HepG2 (cell line): Measurements from ENCODE around the gene LRP10. TPM values are rescaled to one million over a fixed set of nuclear protein-coding genes. Genes with fewer than 3 reads are reported as not detected.

Source experiments
- AGO2 ChIP-seq: fragments of 200-400 bp; formaldehyde crosslinking; optimal IDR thresholded peaks from 2 replicates; pipeline ENCODE3; 2017; ENCODE audit warnings: mild to moderate bottlenecking, low read depth, low read length, moderate library complexity
- DMAP1 ChIP-seq: IDR thresholded peaks from 2 replicates; pipeline ENCODE4 v1.6.1; 2016
- HDAC2 ChIP-seq: sonication (generic); formaldehyde crosslinking; IDR thresholded peaks from 2 replicates; pipeline ENCODE4 v1.4.0; 2020; ENCODE audit warnings: missing genetic modification reagents
- MAFF ChIP-seq: IDR thresholded peaks from 2 replicates; pipeline ENCODE4 v1.6.1; 2011; ENCODE audit warnings: low read depth, low read length, improper control_type of control experiment
- MIER3 ChIP-seq: IDR thresholded peaks from 2 replicates; pipeline ENCODE4 v1.6.1; 2016; ENCODE audit warnings: missing compliant biosample characterization, borderline replicate concordance
- NFIB ChIP-seq: sonication (generic); formaldehyde crosslinking; IDR thresholded peaks from 2 replicates; pipeline ENCODE4 v1.9.0; 2021; ENCODE audit warnings: missing genetic modification reagents, mild to moderate bottlenecking, borderline replicate concordance
- NFYC ChIP-seq: IDR thresholded peaks from 2 replicates; pipeline ENCODE4 v1.6.1; 2016; ENCODE audit warnings: missing genetic modification reagents, missing compliant biosample characterization
- SSRP1 ChIP-seq: IDR thresholded peaks from 2 replicates; pipeline ENCODE4 v1.6.1; 2016; ENCODE audit warnings: control low read depth
- TSC22D2 ChIP-seq: sonication (generic); formaldehyde crosslinking; IDR thresholded peaks from 2 replicates; pipeline ENCODE4 v1.5.1; 2020; ENCODE audit warnings: missing genetic modification reagents, mild to moderate bottlenecking, borderline replicate concordance
- ZC3H4 ChIP-seq: sonication (generic); formaldehyde crosslinking; IDR thresholded peaks from 2 replicates; pipeline ENCODE4 v1.4.0; 2020; ENCODE audit warnings: missing genetic modification reagents, borderline replicate concordance
- ZNF496 ChIP-seq: sonication (generic); formaldehyde crosslinking; IDR thresholded peaks from 2 replicates; pipeline ENCODE4 v1.8.1; 2023; ENCODE audit warnings: mild to moderate bottlenecking, moderate library complexity, missing genetic modification reagents; ENCODE audit not compliant: insufficient replicate concordance
- ZNF512B ChIP-seq: sonication (generic); formaldehyde crosslinking; IDR thresholded peaks from 2 replicates; pipeline ENCODE4 v1.5.1; 2020; ENCODE audit warnings: missing genetic modification reagents, mild to moderate bottlenecking, borderline replicate concordance
- ZNF550 ChIP-seq: sonication (generic); formaldehyde crosslinking; IDR thresholded peaks from 2 replicates; pipeline ENCODE4 v1.4.0; 2020; ENCODE audit warnings: mild to moderate bottlenecking, missing genetic modification reagents, borderline replicate concordance
- ZNF576 ChIP-seq: sonication (generic); formaldehyde crosslinking; IDR thresholded peaks from 2 replicates; pipeline ENCODE4 v1.4.0; 2020; ENCODE audit warnings: mild to moderate bottlenecking, missing genetic modification reagents
- ZNF616 ChIP-seq: sonication (generic); formaldehyde crosslinking; IDR thresholded peaks from 2 replicates; pipeline ENCODE4 v1.5.0; 2020; ENCODE audit warnings: low read depth, mild to moderate bottlenecking, missing genetic modification reagents
- ZNF703 ChIP-seq: sonication (generic); formaldehyde crosslinking; IDR thresholded peaks from 2 replicates; pipeline ENCODE4 v1.5.1; 2020; ENCODE audit warnings: missing genetic modification reagents, mild to moderate bottlenecking, moderate library complexity, borderline replicate concordance
- ZNF788 ChIP-seq: sonication (generic); formaldehyde crosslinking; IDR thresholded peaks from 2 replicates; pipeline ENCODE4 v1.5.0; 2020; ENCODE audit warnings: mild to moderate bottlenecking, missing genetic modification reagents, borderline replicate concordance
- ZSCAN21 ChIP-seq: sonication (generic); formaldehyde crosslinking; IDR thresholded peaks from 2 replicates; pipeline ENCODE4 v1.8.0; 2022; ENCODE audit warnings: mild to moderate bottlenecking, missing genetic modification reagents, moderate library complexity, borderline replicate concordance
- polyA plus RNA-seq, 8 experiments: library from polyadenylated mRNA; depleted of rRNA in 3 of 8; stranded (reverse) in 7 of 8; unstranded in 1 of 8; fragments of >200 nt; fragmentation: Illumina TruSeq in 4 of 8; extraction: Trizol in 4 of 8; gene quantifications; 2 replicates each; pipeline versions ENCODE4 v1.2.1 to v1.2.3, GENCODE V29; 2011 to 2016; ENCODE audit warnings: low read depth in 4 of 8, missing spikeins in 1 of 8, mixed read lengths in 1 of 8; ENCODE audit not compliant: insufficient read depth in 1 of 8
- total RNA-seq, 5 experiments: library from RNA; depleted of rRNA; stranded (reverse); fragments of >200 nt; fragmentation: Illumina TruSeq; extraction: Trizol; gene quantifications; 2 replicates each; pipeline ENCODE4 v1.2.3, GENCODE V29; 2016; ENCODE audit warnings: low read depth in 1 of 5
- TF ChIP-seq, protein P1 (sequence below): sonication (generic); formaldehyde crosslinking; IDR thresholded peaks from 2 replicates; pipeline ENCODE4 v1.8.0; 2022; ENCODE audit warnings: missing genetic modification reagents, low read depth, mild to moderate bottlenecking, borderline replicate concordance

LRP10 gene
- total and polyA plus RNA-seq, 2 of the 13 experiments (the other 11 are each of a cell fraction or from before 2014, with no cell fraction given) = 16.9 to 45.2 TPM

DNA sequence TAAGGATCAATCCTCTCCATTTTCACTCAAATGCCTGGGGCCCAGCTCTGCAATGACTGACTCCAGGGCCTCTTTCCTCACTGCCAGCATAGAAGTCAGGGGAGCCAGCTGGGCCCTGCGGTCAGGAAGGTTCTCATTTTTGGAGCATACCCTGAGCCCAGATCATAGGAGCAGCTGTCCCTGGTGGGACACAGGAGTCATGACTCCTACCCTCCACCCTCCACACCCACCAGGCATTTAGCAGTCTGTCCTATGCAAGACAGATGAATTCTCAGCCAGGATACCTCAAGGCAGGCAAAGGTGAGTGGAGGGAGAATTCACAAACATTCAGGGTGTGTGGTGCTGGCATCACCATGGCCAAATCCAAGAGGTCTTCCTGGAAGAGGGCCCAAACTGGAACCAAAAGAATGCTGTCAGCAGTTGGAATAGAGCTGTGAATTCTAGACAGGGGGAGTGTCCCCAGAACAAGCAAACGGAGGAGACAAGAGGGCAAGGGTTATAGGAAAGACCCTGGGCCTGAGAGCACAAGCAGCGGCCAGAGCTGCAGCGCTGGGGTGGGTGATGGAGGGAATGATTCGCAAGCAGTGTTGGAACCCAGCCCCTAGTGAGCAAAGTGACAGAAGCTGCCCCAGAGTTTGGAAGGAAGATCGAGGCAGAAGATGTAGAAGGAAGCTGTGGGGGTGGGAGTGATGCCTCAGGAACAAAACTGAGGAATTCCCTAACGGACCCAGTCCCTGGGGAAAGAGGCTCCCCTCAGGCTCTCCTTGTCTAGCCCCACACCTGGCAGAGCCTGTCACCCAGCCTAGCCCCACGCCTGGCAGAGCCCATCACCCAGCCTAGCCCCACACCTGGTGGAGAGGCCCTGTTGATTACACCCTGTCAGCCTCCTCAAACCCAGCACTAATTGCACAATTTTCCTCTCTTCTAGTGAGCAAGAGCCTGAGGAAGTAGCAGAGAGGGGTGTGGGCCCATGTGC lies 7.0 kb downstream of the LRP10 start (continued):
- TF ChIP-seq, protein P1, sequence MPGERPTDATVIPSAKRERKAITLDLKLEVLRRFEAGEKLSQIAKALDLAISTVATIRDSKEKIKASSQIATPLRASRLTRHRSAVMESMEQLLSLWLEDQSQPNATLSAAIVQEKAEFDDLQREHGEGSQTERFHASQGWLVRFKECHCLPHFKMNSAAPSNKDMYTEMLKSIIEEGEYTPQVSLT (CRISPR knock-in tag) = no peak
- TF ChIP-seq ZSCAN21 (CRISPR knock-in tag) = no peak
- TF ChIP-seq ZNF703 (CRISPR knock-in tag) = no peak
- TF ChIP-seq ZC3H4 (CRISPR knock-in tag) = 0 out of 2 replicates have a peak, but pooled peaks have one; percentile 16
- 0 out of 2 replicates have a peak, but pooled peaks have one; percentile 41 for TF ChIP-seq ZNF576
- TF ChIP-seq DMAP1 (CRISPR knock-in tag) = no peak
- no peak for TF ChIP-seq ZNF550 (CRISPR knock-in tag)
- no peak for TF ChIP-seq ZNF512B (CRISPR knock-in tag)
- no peak for TF ChIP-seq HDAC2 (CRISPR knock-in tag)
- TF ChIP-seq SSRP1 (CRISPR knock-in tag) = 0 out of 2 replicates have a peak, but pooled peaks have one; percentile 43
- no peak for TF ChIP-seq MIER3 (CRISPR knock-in tag)
- TF ChIP-seq AGO2 = peak; percentile 34
- no peak for TF ChIP-seq ZNF616 (CRISPR knock-in tag)
- TF ChIP-seq NFYC (CRISPR knock-in tag) = no peak
- no peak for TF ChIP-seq ZNF496 (CRISPR knock-in tag)
- no peak for TF ChIP-seq ZNF788
- TF ChIP-seq TSC22D2 (CRISPR knock-in tag) = no peak
- no peak for TF ChIP-seq MAFF
- no peak for TF ChIP-seq NFIB (CRISPR knock-in tag)
